Inflammatory macrophage (primary cell): ENCODE results near the gene ADORA2A.

ENCODE experiments used
- DNase-seq, 2 donors: peaks; one replicate each; pipeline ENCODE4 v3.0.0-alpha.2; 2020 to 2022

ADORA2A gene

DNA sequence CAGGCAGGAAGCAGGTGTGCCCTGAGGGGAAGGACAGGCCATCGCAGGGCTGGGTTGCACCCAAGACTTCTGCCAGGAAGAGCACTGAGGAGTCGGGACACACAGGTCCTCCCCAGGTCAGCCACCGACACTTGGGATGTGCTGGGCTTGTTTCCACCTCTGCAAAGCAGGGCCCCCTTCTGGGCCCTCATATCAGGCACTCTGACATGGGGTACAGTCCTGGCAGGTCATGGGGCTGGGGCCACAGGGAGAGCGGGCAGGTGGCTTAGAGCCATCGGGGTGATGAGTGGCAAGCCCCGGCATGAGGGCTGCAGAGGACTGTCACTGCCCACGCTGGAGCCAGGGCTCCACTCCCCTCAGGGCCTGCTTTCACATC is 7.9 kb upstream of the ADORA2A start:
- DNase-seq, result no peak

DNA sequence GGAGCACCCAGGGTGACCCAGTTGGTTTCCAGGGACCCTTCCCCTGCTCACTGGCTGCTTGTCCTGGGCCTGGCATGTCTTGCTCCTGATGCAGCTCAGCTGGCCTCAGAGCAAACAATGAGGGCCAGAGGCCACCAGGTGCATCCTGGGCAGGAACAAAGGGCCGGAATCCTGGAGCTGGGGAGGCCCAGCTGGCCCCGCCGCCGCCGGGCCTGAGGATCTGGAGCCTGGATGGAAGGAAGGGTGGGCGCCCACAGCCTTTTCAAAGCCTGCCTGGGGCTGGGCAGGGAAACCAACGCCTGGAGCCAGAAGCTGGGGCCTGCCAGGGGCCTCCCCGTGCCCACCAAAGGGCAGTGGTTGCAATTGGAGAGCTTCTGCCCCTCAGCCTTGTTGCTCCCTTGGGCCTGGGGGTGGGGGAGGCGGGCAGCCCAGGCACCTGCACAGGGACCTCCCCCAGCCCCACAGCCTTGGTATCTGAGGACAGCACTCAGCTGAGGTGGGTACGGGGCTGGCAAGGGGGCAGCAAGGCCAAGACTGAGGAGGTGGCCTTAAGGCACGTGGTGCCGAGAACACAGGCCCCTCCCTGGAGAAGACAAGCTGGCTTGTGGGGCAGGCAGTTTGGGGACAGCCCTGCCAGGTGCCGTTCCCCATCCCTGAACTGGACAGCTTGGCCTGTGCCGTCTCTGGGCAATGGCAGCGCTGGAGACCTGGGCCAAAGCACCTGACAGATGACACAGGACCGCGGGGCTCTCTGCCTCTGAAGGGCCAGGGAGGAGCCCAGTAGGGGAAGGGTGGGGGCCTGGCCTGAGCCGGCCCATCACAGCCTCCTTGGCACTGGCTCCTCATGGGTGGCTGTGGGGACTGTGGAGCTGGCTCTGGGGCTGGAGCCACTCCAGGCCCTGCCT is 7.1 kb upstream of the ADORA2A start:
- no peak for DNase-seq

DNA sequence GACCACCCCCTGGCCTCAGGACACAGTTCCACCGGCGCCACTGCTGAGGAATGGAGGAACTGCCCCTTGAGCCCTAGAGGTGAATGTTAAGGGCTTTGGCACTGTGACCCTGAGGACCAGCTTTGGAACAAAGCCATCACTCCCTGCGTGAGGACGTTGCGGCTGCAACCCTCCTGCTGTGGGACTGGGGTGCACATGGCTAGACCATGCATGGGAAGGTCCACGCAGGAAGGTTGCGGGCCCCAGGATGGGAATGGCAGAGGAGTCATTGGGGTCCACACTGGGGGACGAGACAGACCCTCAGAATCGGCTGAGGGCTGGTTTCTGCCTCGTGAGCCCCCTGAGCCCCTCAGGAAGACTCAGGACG is 6.4 kb upstream of the ADORA2A start:
- no peak for DNase-seq

DNA sequence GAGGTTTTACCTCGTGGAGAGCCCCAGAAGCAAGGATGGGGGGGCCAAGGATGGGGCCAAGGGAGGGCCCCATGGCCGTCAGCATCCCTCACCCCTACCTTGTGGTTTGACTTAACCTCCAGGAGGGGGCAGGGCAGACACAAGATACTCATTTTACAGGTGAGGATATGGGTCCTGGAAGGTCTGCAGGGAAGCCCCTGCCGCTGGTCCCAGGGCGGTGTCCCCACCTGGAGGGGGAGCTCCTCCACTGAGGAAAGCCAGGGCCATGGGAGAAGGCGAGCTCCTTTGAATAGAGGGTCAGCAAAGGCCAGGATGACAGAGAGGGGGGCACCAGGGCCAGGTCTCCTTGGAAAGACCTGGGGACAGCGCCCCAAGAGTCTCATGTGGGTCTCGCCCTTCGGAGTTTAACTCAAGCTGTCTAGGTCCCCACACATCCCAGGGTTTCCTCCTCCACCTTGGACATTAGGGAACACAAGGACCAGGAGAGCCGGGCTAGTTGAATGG is 5.9 kb upstream of the ADORA2A start:
- DNase-seq, result no peak

DNA sequence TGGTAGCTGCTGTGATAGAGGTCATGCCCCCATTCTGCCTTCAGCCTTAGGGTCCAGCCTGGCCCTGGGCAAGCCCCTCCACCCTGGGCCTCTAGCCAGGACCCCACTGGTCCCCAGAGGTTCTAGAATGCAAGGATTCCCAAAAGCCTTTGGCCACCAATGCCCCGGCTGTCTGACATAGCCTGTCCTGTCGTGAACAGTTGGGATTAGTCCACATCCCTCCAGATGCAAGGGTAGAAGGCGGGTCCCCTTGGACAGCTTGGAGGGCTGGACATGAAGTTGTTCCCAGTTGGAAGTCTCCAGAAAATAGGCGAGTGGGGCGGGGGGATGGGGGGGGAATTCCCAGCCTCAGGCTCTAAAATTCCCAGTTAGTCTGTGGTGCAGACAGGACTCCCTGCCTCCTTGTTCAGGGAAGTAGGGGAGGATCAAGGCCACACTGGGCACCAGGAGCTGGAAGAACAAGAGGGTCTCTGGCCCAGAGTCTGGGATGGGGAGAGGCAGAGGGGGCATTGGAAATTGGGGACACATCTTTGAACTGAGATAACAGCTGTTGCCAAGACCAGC is 5.2 kb upstream of the ADORA2A start:
- DNase-seq, result no peak

DNA sequence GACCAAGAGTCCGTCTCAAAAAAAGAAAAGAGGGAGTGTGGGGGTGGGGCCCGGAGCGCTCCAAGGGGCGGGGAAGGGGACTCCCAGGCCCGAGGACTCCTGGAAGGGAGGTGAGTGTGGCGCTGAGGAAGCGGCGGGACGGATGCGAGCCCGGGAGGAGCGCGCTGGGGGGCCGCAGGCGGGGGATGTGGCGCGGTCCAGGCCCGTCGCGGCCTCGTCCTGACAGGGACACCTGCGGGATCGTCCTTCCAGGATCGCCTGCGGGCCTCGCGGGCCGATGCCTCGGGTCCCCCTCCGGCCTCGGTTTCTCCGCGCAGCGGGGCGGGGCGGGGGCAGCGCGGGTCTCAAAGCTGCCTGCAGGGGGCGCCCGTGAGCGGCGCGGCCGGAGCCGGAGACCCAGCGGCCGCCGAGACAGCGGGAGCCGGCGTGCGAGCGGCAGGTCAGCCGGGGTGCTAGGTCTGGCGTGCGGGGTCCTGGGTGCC is 3.8 kb upstream of the ADORA2A start:
- DNase-seq, result peak; percentile 19 to 52

DNA sequence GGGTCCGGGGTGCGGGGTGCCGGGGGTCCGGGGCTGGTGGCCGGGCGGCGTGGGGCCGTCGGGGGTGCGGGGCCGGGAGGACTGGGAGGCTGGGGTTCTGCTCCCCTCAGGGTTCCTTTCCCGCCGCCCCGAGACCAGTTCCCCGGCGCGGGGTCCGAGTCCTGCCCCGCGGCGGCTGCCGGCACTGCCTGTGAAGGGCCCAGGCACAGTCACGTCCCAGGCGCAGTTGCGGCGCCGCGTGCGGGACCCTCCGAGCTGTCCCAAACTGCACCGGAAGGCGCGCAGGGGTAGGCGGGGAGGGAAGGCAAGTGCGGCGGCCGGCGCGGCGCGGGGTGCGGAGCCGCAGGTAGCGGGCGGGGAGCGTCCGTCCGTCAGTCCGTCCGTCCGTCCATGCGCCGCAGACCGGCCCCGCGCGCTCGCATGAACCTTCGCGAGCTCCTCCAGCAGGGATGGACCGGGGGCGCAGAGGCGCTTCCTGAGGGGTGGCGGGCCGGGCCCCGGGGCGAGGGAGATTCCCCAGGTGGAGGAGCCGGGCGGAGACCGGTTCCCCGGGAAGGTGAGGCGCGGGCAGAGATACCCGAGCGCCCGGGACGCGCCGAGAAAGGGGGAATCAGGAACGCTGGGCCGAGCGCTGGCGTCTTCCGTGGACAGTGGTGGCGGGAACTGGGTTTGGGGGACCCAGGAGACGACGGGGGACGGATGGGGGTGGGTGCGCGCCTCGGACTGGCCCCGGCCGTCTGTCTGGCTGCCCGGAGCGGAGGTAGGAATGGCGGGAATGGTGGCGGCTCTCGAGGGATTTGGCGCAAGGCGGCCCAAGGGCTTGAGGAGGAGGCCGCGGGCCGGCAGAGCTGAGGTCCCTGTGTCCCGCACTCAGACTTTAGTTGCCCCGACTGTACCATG is 3.1 kb upstream of the ADORA2A start:
- no peak for DNase-seq

DNA sequence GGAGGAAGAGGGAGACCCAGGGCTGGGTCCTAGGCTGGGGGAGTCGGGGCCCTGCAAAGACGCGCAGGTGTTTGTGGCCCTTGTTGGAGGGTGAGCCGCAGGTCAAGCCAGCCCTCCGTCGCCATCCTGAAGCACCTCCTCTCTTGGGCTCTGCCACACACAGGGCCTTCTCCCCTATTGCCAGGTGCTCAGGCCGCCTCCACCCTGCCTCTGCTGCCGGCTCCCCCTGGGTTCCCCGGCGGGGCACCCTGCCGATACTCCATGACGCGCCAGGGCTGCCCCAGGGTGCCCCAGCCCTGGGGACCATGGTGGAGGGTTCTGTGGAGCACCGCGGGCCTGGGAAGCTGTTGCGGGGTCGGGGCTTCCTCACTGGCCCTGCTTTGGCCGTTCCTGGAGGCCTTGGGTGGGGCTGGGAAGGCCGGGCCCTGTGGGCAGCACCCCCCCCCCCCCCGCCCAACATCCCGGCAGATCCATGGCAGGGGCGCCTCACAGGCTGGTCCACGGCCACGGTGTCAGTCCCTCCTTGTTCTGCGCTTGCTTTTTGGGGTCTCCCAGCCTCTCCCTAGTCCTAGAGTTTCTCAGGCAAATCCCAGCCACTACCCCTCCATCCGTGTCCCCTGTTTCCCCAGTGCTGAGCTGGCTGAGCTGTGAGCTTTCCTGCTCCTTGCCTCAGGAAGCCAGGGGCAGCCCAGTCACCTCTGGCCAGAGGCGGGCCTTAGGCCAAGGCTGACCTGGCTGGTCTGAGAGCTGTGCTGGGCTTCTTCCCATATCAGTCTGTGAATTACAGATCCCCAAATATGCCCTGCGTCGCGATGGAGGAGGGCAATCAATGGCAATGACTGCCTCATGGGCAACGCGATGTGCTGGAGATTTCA is 2.3 kb upstream of the ADORA2A start:
- no peak for DNase-seq

DNA sequence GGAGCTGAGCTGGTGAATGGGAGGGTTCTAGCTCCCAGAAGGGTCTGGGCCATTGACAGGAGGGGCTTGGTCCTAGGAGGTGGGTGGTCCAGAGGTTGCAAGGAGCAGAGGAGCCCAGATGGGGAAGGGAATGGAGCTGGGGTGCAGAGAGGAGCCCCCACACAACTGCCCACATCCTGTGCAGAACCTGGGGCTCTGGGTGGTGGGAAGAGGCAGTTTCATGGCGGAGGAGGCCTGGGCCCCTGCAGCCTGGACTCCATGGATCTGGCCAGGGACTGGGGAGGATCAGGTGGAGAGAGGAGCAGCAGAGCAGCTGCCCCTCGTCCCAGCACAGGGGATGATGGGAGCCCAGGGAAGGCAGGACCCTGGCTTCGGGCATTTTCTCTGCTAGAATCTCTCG is 963 bp upstream of the ADORA2A start:
- no peak for DNase-seq

DNA sequence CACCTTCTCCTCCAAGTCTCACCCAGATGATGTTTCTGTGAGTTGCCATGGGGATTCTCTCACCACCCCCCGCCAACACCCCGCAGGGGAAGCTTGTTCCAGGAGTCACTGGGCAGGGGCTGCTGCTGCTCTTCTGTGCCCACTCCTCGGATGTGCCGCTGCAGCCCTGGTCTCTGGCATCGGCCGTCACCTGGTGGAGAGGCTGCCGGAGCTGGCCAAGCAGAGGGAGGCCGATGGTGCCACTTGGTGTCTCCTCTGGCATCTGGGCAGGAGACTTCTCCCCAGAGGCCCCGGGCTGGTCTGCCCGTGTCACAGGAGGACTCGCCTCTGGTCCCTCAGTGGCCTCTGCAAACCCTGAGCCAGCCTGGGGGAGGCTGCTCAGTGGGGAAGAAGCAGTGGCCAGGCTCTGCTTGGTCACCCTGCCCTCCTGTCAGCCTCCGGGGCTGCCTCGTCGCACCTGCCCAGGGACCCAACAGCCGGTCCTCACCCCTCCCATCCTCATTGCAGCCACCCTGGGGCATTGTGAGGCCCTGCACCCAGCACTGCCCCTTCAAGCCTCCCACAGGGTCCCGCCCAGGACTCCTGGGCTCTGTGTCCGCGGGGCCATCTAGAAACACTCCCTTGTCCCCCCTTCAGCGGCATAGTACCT is 424 bp upstream of the ADORA2A start:
- DNase-seq, result no peak

DNA sequence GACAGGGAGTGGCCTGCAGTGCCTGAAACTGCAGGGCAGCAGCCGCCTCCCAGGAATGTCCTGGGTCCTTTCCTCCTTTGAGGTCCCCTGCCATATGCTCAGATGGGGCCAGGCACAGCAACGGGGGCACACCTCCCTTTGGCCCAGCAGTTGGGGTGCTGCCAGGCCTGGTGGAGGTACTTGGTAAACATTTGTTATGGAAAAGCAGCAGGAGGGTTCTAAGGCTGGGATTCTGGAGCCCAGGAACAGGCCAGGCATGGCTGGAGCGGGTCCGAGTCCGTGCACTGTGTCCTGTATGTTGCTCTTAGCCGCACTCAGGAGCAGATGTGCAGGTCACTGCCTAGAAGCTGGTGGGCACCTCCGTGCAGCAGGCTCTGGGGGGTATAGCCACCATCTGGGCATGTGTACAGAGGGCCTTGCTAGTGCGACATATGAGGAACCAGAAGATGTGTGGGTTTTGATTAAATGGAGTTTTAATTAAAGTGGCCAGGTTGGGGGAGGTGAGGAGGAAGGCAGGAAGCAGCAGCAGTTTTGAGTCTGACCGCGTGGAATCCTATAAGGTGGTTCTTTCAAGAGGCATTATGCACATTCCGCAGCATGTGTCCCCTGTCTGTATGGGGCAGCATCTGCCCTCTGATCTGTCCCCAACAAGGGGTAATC is 1.5 kb downstream of the ADORA2A start:
- DNase-seq, result no peak

DNA sequence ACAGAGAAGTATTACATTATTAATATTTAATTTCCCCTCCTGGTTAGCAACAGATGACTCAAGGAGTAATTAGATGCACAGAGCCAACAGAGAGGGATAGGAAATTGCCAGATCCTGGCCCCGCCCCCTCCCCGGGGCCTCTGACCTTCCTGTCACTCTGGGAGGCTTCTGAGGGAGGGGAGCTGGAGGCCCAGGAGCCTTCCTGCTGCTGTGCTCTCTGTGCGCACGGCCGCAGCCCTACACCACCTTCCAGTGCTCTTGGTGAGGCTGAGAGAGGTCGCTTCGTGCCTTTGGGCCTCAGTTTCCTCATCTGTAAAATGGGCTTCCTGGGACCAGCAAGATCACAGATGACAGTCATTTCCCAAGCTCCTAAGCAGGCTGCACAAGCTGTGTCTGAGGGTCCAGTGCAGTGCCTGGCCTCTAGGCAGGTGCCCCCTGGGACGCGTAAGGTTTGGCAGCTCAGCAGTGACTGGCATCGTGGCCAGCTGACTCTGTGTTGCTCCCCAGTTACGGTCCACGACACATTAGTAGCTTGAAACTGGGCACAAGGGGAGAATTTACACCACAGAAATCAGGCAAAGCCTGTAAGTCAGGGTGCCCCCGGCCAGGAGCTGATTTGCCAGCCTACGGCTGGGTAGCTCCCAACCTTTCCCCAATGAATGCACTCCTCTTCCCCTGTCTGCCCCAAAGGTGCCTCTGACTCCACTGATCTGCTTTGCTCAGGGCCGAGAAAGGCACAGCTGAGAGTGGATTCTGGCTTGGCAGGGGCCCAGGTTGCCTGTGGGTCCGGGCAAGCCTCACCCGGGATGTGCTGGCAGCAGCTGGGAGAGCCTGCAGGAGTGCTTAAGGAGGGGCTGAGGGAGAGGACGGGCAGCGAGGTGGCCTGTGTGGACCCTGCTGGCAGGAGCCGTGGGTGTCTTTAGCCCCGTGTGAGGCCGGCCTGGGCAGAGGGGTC is 2.3 kb downstream of the ADORA2A start:
- peak in 1 of 2 donors; percentile 44 for DNase-seq

DNA sequence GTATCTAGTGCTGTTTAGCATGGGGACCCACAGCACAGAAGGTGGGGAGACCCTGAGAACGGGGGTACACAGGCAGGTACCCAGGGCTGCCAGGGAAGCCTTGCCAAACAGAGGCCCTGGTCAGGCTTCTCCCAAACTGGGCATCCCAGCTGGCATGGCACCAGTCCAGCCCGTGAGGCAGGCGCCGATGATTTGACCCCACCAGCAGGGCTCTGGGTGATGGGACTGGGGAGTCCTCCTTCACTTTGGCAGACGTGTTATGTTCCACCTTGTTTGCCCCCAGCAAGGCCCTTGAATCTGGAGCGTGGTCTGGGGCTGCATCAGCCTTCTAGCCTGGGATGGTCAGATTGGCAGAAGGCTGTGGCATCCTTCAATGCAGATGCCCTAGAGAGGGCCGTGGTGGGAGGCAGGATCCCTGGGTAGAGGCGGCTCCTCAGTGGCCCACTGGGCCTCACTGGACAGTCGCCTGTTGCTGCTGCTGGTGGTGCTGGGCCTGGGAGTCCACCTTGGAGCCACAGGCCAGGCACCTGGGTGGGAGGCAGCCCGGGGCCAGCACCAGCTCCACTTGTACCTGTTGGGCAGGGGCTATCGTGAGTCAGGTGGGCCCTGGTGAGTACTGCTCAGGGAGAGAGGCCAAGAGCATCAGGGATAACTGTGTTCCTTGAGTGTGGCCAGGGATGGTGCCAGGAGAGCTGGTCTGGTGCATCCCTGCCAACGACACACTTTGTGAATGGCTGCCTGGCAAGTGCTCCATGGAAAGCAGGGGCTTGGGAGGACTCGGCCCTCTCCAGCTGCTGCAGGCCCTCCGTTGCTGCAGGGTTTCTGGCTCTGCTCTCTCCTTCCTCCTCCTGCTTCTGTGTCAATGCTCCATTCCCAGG is 3.3 kb downstream of the ADORA2A start:
- DNase-seq, result no peak

DNA sequence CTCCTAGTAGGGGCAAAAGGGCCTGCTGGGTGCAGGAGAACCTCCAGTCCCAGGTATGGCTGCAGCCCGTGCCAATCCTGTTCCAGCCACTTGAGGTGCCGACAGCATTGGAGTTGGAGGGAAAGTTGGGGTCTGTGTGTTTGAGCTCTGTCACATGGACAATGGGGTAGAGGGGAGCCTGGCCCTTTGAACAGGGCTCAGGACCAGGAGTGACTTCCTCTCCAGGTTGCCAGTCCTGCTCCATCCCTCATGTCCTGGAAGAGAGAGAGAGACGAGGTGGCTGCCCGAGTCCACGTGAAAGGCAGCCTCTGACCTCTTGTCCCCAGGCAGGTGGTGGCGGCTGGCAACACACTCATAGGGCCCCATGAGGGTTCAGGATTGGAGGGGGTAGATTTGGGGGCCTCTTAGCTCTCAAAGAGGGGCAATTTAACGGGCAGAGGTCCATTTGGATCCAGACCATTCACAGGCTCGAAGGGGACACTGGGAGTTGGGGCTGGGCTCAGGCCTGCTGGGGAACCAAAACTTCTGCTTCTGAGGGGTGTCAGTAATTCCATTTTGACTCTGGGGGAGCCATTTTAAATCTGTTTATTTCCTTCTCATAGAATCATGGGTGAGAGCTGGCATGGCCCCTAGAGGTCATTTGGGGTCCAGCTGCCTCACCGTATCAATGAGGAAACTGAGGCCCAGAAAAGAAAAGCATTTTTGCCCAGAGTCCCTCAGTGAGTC is 4.1 kb downstream of the ADORA2A start:
- DNase-seq, result no peak

DNA sequence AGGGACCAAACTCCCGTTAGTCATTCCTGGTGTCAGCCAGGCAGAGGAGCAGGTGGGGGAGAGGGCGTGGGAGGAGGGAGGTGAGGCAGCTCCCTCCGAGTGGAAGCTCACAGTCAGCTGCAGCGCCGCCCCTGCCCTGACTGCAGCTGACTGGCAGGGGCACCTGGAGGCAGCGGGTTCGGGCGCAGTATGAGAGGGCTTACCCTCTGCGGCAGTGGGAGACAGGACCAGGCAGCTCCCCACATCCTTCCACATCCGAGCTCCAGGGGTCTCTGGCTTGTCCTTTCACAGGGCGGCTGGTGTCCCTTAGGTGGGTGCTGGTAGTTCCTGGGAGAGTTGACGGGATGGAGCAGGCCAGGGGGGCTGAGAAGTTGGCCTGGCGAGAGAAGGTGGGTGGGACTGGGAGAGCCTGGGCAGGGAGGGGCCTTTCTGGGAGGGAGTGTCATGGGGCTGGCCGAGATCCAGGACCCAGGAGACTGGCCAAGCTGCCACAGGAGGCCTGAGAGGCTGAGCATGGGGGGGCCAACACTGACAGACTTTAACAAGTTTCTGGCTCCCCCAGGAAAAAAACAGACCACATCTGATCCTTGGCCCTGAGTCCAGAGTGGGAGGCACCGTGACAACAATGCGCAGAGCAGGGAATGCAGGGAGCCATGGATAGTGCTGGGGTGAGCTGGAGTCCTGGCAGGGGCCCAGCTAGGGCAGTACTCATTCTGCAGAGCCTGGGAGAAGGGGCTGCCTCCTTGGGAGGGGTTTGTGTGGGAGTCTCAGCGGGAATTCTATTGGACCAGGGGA is 4.9 kb downstream of the ADORA2A start:
- no peak for DNase-seq

DNA sequence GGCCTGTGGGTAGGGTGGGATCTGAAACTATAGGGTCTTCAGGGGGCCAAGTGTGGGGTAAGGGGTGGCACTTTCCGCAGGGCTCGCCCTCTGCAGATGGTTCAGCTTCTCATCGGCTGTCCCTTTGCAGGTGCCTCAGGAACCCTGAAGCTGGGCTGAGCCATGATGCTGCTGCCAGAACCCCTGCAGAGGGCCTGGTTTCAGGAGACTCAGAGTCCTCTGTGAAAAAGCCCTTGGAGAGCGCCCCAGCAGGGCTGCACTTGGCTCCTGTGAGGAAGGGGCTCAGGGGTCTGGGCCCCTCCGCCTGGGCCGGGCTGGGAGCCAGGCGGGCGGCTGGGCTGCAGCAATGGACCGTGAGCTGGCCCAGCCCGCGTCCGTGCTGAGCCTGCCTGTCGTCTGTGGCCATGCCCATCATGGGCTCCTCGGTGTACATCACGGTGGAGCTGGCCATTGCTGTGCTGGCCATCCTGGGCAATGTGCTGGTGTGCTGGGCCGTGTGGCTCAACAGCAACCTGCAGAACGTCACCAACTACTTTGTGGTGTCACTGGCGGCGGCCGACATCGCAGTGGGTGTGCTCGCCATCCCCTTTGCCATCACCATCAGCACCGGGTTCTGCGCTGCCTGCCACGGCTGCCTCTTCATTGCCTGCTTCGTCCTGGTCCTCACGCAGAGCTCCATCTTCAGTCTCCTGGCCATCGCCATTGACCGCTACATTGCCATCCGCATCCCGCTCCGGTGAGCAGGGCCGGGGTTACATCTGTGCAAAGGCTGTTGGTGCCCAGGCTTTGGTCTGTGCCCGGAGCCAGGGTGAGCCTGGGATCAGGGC is 5.8 kb downstream of the ADORA2A start:
- DNase-seq, result no peak
